DND-41 (cell line): Measurements from ENCODE around the gene UBR1.

Experiments used
- ATAC-seq: fragments of 200-7000 bp; cut with Tn5 transposase; 3 replicates; pipeline ENCODE4 v1.9.1; 2021; ENCODE audit warnings: low read depth; ENCODE audit not compliant: insufficient read depth
- DNase-seq: peaks from one replicate; pipeline ENCODE4 v3.0.0-alpha.2; 2020
- H2AFZ ChIP-seq: 2 replicates; pipeline ENCODE4 v1.6.0; 2012; ENCODE audit warnings: low read depth, low read length
- H3K27ac ChIP-seq: 2 replicates; pipeline ENCODE4 v1.5.1; 2012; ENCODE audit warnings: low read length, inconsistent platforms
- H3K27me3 ChIP-seq: fragments of 200-600 bp; sonication (generic); 2 replicates; pipeline ENCODE4 v1.6.0; 2012; ENCODE audit warnings: low read length, mild to moderate bottlenecking, inconsistent platforms; ENCODE audit not compliant: insufficient read depth, poor library complexity
- H3K36me3 ChIP-seq: 2 replicates; pipeline ENCODE4 v1.5.1; 2012; ENCODE audit warnings: low read length, inconsistent platforms; ENCODE audit not compliant: insufficient read depth
- H3K4me1 ChIP-seq: 2 replicates; pipeline ENCODE4 v1.5.1; 2012; ENCODE audit warnings: mild to moderate bottlenecking, low read length; ENCODE audit not compliant: insufficient read depth
- H3K4me2 ChIP-seq: 2 replicates; pipeline ENCODE4 v1.6.0; 2012; ENCODE audit warnings: mild to moderate bottlenecking, moderate library complexity, low read length, inconsistent platforms; ENCODE audit not compliant: insufficient read depth
- H3K4me3 ChIP-seq, 2 experiments: fragments of 200-600 bp in 1 of 2; shearing (Covaris generic) in 1 of 2; 2 replicates each; pipeline ENCODE4 v1.5.1; 2012 to 2016; ENCODE audit warnings: inconsistent platforms in 2 of 2, low read length in 2 of 2, mild to moderate bottlenecking in 2 of 2, low read depth in 1 of 2, moderate library complexity in 1 of 2
- H3K79me2 ChIP-seq: 2 replicates; pipeline ENCODE4 v1.6.0; 2012; ENCODE audit warnings: low read length, inconsistent platforms; ENCODE audit not compliant: insufficient read depth
- H3K9ac ChIP-seq: 2 replicates; pipeline ENCODE4 v1.6.0; 2012; ENCODE audit warnings: low read depth, mild to moderate bottlenecking, inconsistent platforms, low read length, moderate library complexity
- H3K9me3 ChIP-seq: 2 replicates; pipeline ENCODE4 v1.5.1; 2012; ENCODE audit warnings: low read length, moderate library complexity, mild to moderate bottlenecking, inconsistent platforms; ENCODE audit not compliant: insufficient read depth, severe bottlenecking
- H4K20me1 ChIP-seq: 2 replicates; pipeline ENCODE4 v1.6.0; 2012; ENCODE audit warnings: low read length; ENCODE audit not compliant: insufficient read depth
- EZH2 ChIP-seq: IDR thresholded peaks from 3 replicates; pipeline ENCODE4 v1.6.1; 2012; ENCODE audit warnings: borderline replicate concordance, low read depth, mild to moderate bottlenecking, moderate library complexity, low read length, inconsistent platforms; ENCODE audit not compliant: severe bottlenecking
- TF ChIP-seq, protein P1 (sequence below): IDR thresholded peaks from 2 replicates; pipeline ENCODE4 v1.5.1; 2012; ENCODE audit warnings: borderline replicate concordance, low read length, moderate library complexity, mild to moderate bottlenecking; ENCODE audit not compliant: poor library complexity, severe bottlenecking; ENCODE audit errors: extremely low read depth

Gene UBR1

DNA sequence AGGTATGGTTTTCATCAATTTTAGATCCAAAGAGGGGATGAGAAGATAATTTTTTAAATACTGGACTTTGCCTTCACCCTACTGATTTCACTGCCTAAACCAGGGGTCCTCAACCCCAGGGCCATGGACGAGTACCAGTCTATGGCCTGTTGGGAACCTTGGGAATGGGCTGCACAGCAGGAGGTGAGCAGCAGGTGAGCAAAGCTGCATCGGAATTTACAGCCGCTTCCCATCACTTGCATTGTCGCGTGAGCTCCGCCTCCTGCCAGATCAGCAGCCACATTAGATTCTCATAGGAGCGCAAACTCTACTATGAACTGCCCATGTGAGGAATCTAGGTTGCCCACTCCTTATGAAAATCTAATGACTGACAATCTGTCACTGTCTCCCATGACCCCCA is 109.0 kb downstream of the UBR1 start:
- no peak overlapping the region for H3K4me3 ChIP-seq
- no peaks in the 10 kb centered on the region for H3K9me3 ChIP-seq
- H3K9ac ChIP-seq: no peak overlapping the region
- no peaks in the 10 kb centered on the region for H3K4me1 ChIP-seq
- no peak overlapping the region for H3K27ac ChIP-seq
- ATAC-seq (no peak), DNase-seq (no peak)
- H3K4me2 ChIP-seq: no peak overlapping the region
- peaks cover 20% of the 10 kb centered on the region for H3K36me3 ChIP-seq
- no peak overlapping the region for H2AFZ ChIP-seq
- H3K79me2 ChIP-seq: no peaks in the 10 kb centered on the region
- TF ChIP-seq EZH2: no peak
- H4K20me1 ChIP-seq: no peaks in the 10 kb centered on the region
- no peaks in the 10 kb centered on the region for H3K27me3 ChIP-seq

DNA sequence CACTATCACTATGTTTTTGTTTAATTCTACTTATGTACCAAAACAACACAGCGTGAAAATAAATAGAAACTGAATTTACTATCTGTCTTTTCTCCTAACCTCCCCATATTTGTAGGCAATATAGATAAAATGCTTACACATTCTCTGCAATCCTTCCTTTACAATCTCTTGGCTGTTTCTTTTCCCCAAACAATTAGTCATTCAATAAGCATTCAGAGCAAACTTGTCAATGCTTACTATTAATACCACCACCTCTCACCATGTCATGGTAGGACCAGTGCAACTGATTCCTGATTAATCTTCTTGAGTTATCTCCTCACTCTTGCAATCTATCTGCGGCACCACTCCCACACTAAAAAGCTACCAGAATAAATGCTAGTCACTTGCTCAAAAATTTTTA is 111.3 kb downstream of the UBR1 start:
- H3K9me3 ChIP-seq: no peaks in the 10 kb centered on the region
- H3K4me1 ChIP-seq: no peaks in the 10 kb centered on the region
- no peak overlapping the region for H2AFZ ChIP-seq
- TF ChIP-seq EZH2: no peak
- TF ChIP-seq, protein P1, sequence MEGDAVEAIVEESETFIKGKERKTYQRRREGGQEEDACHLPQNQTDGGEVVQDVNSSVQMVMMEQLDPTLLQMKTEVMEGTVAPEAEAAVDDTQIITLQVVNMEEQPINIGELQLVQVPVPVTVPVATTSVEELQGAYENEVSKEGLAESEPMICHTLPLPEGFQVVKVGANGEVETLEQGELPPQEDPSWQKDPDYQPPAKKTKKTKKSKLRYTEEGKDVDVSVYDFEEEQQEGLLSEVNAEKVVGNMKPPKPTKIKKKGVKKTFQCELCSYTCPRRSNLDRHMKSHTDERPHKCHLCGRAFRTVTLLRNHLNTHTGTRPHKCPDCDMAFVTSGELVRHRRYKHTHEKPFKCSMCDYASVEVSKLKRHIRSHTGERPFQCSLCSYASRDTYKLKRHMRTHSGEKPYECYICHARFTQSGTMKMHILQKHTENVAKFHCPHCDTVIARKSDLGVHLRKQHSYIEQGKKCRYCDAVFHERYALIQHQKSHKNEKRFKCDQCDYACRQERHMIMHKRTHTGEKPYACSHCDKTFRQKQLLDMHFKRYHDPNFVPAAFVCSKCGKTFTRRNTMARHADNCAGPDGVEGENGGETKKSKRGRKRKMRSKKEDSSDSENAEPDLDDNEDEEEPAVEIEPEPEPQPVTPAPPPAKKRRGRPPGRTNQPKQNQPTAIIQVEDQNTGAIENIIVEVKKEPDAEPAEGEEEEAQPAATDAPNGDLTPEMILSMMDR: no peak
- H3K27ac ChIP-seq: no peak overlapping the region
- peaks cover 20% of the 10 kb centered on the region for H3K36me3 ChIP-seq
- H3K79me2 ChIP-seq: no peaks in the 10 kb centered on the region
- no peaks in the 10 kb centered on the region for H4K20me1 ChIP-seq
- H3K4me3 ChIP-seq: no peak overlapping the region
- ATAC-seq (no peak), DNase-seq (no peak)
- no peak overlapping the region for H3K9ac ChIP-seq
- no peaks in the 10 kb centered on the region for H3K27me3 ChIP-seq
- H3K4me2 ChIP-seq: no peak overlapping the region

DNA sequence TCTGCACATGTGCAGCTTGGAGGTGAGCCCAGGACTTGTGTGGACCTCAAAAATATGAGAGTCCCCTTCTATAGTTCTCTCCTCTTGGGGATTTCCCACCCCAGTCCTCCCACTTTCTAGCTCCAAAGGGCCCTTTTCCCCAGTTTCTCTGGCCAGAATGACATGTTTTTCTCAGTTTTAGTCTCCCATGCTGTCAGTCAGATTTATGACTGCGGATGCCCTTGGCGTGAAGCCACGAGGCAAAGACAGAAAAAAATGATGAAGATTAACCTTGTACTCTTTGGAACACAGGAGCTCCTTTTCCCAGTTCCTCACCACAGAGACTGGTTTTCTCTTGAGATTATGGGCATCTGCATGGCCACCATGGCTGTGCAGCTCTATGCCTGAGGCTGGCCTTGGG is 113.2 kb downstream of the UBR1 start:
- Histone ChIP-seq H4K20me1 (no peaks in the 10 kb centered on the region), H3K36me3 (peaks cover 23% of the 10 kb centered on the region), H3K79me2 (no peaks in the 10 kb centered on the region), H3K4me3 (no peak overlapping the region), H3K9me3 (no peaks in the 10 kb centered on the region), H3K27ac (no peak overlapping the region), H3K4me1 (no peaks in the 10 kb centered on the region), H2AFZ (no peak overlapping the region), H3K27me3 (no peaks in the 10 kb centered on the region), H3K9ac (no peak overlapping the region), H3K4me2 (no peak overlapping the region)
- DNase-seq (no peak), ATAC-seq (no peak)
- TF ChIP-seq, protein P1: no peak
- TF ChIP-seq EZH2: no peak

DNA sequence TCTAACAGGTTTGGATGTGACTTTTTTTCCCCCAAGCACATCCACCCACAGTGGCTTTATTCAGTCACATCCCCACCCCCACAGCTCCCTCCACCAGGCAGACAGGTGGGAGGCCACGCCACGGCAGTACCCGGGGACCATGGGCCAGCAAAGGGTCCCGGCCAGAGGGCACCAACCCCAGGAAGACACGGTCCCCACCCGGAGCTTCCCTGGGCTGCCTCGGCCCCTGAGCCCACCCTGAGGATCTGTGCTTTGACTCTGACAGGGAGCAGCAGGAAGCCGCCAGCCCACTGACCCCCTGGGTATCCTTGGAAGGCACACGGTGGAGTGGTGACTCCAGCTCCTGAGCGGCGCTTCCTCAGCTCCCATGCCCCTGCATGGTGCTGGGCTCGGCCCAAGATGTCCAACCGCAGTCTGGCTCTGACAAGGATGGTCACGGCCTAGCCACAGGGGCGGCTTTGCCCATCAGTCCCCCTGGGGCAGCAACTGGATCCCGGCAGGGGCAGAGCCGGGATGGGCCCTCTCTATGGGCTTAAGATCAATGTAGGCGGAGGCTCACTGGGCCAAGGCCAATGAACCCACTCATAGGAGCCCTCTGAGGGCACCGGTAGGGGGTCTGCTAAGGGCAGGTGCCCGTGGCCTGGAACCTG is 119.0 kb downstream of the UBR1 start:
- Histone ChIP-seq H3K4me1 (no peaks in the 10 kb centered on the region), H3K27me3 (no peaks in the 10 kb centered on the region), H3K4me3 (no peak overlapping the region), H3K36me3 (peaks cover 49% of the 10 kb centered on the region), H2AFZ (no peak overlapping the region), H3K9ac (no peak overlapping the region), H3K27ac (no peak overlapping the region), H4K20me1 (no peaks in the 10 kb centered on the region), H3K4me2 (no peak overlapping the region), H3K9me3 (no peaks in the 10 kb centered on the region), H3K79me2 (no peaks in the 10 kb centered on the region)
- ATAC-seq (no peak), DNase-seq (no peak)
- TF ChIP-seq EZH2: no peak
- TF ChIP-seq, protein P1: no peak
